ENCODE measurements around the gene PRKN.

GRCh38 chr6:161465403-161465802 lies 1262.2 kb downstream of the PRKN start:
- no peak for TF ChIP-seq CTCF (IDR thresholded peaks at IDR 0.05; ENCODE audit: insufficient read depth, low read length)
- no peak for TF ChIP-seq POLR2AphosphoS5 (IDR thresholded peaks at IDR 0.05; ENCODE audit: low read depth)
- TF ChIP-seq, protein P1, sequence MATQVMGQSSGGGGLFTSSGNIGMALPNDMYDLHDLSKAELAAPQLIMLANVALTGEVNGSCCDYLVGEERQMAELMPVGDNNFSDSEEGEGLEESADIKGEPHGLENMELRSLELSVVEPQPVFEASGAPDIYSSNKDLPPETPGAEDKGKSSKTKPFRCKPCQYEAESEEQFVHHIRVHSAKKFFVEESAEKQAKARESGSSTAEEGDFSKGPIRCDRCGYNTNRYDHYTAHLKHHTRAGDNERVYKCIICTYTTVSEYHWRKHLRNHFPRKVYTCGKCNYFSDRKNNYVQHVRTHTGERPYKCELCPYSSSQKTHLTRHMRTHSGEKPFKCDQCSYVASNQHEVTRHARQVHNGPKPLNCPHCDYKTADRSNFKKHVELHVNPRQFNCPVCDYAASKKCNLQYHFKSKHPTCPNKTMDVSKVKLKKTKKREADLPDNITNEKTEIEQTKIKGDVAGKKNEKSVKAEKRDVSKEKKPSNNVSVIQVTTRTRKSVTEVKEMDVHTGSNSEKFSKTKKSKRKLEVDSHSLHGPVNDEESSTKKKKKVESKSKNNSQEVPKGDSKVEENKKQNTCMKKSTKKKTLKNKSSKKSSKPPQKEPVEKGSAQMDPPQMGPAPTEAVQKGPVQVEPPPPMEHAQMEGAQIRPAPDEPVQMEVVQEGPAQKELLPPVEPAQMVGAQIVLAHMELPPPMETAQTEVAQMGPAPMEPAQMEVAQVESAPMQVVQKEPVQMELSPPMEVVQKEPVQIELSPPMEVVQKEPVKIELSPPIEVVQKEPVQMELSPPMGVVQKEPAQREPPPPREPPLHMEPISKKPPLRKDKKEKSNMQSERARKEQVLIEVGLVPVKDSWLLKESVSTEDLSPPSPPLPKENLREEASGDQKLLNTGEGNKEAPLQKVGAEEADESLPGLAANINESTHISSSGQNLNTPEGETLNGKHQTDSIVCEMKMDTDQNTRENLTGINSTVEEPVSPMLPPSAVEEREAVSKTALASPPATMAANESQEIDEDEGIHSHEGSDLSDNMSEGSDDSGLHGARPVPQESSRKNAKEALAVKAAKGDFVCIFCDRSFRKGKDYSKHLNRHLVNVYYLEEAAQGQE (IDR thresholded peaks at IDR 0.05; ENCODE audit: insufficient replicate concordance, low read depth): no peak
- no peak for TF ChIP-seq SPI1 (IDR thresholded peaks at IDR 0.05; ENCODE audit: borderline replicate concordance, low read depth)
